Stimulated activated CD8-positive, alpha-beta memory T cell treated with anti-CD3 and anti-CD28 coated beads, Interleukin-2, amount 100 ng/mL, for 48 hours (primary cell): ENCODE results near the gene EPB41.
"Not testable (repeated sequence)": the region's sequence is repeated elsewhere in the genome, so short reads cannot be mapped to it uniquely, and the experiment has no call there.

Experiments
- DNase-seq, 2 donors: peaks; one replicate each; pipeline ENCODE4 v3.0.0-alpha.2; 2020; ENCODE audit warnings: low read depth in 2 of 2

EPB41 gene

DNA sequence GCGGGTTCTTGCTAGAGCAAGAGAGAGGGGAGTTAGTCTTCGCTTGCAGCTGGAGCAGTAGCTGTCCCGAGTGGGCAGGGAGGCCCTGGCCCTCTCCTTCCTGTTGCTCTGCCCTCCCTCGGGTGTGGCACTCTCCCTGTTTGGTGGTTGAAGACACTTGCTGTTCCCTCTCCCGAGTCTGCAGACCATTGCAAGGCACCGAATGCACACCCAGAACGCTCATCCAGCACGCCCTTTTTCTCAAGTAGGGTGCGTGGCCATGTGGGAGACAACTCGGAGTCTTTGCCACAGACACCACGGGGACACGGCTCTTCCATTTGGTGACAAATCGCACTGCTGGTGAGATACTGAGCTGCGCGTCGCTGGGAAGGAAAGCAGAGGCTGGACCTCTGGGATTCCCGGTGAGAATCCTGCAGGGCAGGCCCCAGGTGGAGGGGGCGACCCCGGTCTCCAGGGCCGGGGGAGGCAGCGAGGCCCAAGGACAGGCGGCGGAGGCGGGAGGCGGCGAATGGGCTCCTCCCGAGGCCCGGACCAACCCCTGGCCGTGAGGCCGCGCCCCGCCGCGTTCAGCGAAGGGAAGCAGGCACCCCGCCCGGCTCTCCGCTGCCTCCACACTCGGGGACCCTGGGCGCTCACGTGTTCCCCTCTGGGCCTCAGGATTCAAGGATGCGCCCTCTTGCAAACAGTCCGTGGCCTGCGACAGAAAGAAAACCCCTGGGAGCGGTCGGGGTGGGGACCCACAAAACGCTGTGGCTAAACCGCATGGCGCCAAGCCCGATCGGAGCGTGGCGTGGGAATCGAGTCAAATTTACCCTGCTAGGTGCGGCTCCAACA, 219.7 kb downstream of the EPB41 start:
- DNase-seq: no peak

DNA sequence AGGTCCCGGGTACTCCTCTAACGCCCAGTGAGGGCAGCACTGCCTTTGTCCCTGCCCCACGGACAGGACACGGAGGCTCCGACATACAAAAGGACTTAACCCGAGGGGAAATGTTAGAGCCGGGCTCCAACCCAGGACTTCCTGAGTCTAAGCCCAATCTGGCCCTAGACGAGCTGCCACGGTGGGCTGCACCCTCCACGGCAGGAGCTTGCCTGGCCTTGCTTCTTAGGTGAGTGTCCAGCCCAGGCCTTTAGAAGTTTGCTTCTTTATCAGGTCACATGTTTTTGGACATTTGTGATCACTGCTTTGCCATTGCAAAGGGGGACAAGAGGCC, 220.3 kb downstream of the EPB41 start:
- no peak for DNase-seq

DNA sequence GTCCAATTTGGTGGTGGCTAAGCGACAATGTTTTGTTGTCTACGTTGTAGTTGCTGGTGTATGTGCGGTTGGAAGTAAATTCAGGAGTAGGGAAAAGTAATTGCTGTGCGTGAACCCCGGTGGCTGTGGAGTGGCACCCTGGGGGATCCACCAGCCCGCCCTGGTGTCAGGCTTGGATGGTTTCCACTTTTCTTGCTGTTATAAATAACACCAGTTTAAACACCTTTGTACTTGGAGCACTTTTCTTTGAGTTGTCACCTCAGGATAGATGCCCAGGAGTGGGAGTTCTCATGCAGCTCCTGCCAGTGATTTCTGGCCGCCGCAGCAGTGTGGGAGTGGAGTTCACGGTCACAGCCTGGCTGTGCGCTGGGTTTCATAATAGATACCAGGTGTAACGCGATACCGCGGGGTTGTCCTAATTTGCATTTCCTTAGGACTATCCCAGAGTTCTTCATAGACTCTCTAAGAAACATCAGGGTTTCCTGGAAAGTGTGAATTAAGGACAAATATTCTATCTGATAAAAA, 222.1 kb downstream of the EPB41 start:
- no peak for DNase-seq

DNA sequence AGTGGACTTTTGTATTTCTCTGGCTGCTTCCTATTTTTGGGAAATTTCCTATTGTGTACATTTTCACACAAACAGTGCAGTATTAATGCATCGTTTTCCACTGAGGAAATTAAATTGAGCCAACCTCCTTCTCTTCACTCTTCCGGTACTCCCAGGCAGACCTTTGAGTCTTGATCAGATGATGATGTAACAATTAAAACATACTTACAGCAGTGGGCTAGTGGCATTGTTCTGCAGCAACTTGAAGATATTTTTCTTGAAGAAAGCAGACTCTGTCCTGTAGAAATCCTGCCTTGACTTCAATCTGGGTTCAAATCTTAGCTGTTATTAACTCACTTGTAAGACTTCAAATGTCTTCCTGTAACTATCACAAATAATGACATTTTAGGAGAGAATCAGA, 228.3 kb downstream of the EPB41 start:
- no peak for DNase-seq

DNA sequence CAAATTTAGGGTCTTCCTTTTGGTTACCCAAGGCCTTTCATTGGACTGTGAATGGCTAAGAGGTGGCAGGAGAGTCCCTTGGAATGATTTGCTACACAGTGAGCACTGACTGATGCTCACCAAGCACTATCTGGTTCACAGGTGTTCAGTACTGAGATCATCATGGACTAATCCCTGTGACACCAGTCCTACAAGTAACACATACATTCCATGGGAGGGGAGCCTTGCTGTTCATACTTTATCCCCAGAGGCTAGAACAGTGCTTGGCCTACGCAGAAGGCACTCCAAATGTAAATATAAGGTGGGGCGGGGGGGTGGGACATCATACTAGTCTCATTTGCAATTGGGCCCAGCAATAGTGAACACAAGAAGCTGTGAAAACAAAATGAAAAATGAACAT, 229.8 kb downstream of the EPB41 start:
- no peak for DNase-seq

DNA sequence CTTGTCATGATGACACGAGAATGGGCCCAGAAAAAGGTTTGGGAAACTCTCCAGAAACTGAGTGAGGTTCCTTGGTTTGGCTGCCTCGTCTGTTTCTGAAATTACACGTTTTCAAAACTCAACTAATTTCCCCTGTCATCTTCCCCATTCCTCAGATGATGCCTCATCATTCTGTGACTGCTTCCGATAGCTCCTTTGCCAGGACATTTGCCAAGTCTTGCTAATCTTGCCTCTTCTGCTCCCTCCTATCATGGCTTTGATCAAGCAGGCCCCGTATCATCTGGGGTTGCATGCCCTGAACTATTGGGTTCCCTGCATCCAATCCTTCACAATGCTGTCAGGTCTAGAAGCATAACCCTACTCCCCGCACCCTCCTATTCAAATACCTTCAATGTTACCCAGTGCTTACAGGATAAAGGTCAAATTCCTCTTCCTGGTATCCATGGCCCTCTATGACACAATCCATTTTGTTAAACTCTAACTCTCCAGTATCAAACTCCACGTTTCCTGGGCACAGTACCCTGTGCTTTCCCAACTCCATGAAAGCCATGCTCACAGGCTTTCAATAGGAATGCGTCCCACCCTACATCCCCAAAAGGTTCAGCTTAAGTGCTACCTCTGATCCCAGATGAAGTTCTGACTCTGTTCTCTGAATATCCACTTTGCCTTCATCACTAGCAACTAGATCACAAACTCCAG, 231.5 kb downstream of the EPB41 start:
- DNase-seq: no peak

DNA sequence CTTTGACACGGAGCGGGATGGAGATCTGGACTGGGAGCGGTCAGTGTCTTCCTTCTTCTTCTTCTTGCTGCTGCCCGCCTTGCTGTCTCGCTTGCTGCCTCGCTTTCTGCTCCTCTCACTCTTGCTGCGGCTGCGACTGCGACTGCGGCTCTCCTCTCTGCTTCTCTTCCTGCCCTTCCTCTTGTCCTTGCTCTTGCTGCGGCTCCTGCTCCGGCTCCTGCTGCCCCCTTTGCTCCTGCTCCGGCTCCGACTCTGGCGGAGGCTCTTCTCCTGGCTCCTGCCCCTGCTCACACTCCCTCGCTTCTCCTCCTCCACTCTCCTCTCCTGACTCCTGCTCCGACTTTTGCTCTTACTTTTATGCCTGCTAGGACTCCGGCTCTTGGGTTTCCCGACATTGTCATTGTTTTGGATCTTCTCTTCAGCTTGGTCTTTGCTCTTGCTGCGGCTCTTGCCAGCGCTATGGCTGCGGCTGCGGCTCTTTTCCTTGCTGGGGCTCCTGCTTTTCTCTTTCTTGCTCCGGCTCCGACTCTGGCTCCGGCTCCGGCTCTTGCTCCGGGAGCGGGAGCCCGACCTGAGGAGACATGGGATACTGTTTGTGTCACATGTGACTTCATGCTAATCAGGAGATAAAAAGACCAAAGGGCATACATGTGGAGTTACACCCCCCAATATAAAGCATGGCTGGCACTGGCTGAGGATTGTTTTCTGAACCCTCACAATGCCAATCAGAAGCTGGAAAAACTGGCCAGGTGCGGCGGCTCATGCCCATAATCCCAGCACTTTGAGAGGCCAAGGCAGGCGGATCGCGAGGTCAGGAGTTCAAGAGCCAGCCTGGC, 234.5 kb downstream of the EPB41 start:
- no peak for DNase-seq

DNA sequence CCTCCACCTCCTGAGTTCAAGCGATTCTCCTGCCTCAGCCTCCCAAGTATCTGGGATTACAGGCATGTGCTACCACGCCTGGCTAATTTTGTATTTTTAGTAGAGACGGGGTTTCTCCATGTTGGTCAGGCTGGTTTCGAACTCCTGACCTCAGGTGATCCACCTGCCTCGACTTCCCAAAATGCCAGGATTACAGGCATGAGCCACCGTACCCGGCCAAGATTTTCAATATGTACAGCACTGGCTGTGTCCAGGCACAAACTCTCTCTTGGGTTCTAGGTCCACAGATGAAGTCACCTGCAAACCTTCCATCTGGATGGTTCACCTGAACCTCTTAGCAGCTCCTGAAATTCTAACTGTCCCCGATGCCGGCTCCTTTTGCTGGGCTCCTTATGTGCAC, 236.0 kb downstream of the EPB41 start:
- DNase-seq: not testable (repeated sequence)

DNA sequence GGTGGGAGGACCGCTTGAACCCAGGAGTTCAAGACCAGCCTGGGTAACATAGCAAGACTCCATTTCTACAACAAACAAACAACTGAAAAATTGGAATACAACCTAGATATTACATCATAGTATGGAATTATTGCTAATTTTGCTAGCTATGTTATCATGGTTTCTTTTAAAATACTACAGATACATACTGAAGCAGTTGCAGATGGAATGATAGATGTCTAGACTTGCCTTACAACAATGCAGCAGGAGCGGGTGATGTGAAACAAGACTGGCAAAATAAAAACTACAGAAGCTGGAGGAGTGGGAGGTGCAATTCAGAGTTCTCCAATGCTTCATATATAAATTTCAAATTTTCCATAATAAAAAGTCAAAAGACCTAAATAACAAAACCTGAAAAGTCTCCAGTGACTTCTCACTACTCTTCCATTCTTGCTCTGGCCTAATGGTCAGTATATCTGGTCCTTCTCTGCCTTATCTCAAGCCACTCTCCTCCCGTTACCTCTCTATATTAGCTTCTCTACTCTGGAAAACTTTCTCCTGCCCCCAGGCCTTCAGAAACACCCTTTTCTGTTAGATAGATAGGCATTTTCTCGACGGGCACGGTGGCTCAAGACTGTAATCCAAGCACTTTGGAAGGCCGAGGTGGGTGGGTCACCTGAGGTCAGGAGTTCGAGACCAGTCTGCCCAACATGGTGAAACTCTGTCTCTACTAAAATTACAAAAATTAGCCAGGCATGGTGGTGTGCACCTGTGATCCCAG, 237.9 kb downstream of the EPB41 start:
- no peak for DNase-seq

DNA sequence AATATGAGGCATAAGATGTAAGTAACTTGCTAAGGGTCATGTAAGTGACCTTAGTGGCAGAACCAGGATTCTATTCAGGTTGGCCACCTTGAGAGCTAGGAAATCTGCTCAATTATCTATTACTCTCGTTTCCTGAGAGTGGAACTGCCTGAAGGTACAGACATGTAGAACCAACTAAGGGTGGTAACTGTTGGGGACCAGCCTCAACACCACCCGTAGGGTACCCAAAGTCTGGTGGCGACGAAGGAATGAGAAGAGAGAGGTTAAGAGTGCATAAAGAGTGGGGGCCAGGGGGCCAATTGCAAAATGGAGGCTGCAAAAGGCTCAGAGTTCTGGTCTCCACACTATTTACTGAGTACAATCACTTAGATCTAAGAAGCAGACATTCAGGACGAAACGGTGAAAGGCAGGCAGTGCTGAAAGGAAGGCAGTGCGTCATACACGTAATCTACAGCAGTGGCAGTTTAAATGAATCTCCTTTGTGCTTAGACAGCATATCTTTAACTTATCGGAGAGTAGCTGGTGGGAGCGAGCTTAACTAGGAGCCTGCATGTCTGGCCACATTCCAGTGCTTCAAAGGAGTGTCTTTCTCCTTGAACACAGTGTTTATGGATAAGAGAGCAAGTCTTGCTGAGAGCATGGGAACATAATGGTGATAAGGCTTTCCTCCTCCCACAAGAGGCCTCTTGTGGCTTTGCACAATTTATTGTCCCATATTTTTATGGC, 242.3 kb downstream of the EPB41 start:
- DNase-seq: no peak

DNA sequence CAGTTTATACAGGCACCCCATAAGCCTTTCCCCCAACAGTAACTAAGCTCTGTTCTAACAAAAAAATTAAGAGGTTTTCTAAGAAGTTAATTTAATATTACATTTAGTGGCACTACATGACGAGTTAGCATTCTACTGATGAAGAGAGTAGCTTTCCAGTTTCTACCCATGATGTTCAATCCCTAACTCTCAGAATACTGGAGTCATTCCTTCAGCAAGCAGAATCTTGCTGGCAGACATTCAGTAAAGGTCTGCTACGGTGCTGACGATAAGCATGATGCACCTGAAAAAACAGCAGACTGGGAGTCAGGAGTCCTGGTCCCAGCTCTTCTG, 242.9 kb downstream of the EPB41 start:
- no peak for DNase-seq

DNA sequence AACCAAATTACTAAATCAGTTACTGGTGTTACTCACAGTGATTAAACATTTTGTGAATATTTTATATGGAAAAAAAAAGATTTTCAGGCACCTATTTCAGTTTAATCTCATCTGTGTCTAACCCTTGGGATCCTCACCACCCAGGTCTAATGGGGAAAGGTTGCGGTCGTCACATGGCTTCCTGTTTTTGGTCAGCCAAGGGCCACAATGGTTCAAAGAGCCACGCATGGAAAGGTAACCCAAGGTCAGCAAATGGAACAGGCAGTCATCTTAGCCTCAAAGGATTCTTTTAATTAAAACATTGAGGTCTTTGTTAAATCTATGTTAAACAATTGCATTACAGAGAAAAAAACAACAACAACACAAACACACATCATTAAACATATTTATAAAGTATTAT, 245.4 kb downstream of the EPB41 start:
- no peak for DNase-seq

DNA sequence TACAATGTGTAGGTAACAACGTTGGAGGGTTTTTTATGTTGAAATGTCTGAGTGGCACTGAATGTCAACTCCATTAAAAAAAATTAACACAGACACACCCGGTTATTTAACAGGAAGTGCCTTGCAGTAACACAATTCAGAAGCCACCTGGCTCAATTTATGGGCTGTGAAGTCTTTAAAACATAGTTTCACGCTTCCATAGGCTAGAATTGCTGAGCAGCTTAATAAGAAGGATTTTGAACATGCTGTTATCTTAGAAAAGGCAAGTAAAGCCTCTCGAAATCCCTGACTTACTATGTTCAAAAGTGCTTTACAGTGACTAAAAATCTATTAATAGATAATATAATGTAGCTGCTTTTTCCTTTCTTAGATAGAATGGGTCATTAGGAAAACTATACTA, 247.7 kb downstream of the EPB41 start:
- no peak for DNase-seq

DNA sequence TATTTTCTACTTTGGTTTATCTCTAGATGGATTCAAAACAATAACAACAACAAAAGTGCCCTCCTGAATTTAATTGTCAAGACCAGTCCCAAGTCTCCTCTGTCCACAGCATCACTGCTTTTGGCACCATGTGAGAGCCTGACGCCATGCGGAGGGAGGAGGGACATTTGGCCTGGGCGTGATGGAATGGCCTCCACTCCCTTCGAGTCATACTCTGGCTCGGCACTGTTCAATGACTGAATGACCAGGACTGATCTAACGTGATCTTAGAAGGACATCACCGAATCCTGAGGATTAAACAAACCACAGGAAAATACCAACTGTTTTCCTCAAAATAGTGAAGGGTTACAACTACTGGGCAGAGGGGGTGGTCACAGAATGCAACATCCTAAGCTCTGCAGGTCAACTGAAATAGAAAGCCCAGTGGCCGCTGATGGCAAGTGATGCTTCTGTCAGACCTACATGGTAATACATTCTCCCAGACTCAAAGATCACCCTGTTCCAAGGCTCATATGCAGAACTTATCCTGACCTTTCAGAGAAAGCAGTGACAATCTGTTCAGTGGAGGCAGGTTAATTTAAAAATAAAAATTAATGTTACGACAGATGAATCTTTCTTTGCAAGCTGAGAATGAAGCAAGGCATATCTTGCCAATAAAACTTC, 248.2 kb downstream of the EPB41 start:
- DNase-seq: no peak

DNA sequence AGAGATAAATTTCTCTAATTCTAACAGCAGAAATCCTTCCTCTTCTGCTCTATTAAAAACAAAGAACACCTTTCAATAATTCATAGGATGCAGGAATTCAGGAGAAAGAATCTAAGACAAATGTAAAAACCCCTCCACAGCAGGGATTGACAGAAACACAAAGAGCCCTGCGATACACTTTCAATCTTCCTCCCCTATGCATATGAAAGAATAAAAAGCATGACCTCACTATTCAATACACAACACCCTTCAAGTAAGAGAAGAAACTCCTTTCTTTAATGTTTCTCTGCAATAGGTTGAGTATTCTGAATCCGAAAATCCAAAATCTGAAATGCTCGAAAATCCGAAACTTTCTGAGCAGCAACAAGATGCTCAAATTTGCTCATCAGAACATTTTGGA, 250.2 kb downstream of the EPB41 start:
- no peak for DNase-seq

DNA sequence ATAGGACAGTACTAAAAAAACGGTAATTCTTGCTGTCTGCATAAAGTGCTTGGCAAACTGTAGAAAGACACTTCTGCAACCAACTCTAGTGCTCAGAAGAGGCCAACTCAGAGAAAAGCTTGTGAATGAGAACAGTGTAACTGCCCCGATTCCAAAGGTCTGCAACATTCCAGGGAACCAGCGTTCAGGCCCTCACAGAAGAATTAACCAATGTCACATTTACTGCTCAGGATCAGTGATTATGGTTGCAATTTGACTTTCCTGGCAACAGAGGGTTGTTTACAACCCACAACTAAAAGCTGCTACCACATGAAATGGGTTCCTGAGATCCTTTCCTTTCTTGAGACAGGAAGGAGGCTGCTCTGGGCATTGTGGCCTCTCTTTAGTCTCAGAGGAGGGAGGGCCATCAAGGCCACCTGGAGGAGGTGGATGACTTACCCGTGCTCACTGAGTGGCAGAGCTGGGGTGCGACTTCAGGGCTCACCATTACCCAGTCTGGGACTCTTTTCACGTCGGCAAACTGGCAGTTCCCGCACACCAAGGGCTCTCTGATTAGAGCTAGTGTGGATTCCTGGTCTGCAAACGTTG, 252.0 kb downstream of the EPB41 start:
- no peak for DNase-seq

DNA sequence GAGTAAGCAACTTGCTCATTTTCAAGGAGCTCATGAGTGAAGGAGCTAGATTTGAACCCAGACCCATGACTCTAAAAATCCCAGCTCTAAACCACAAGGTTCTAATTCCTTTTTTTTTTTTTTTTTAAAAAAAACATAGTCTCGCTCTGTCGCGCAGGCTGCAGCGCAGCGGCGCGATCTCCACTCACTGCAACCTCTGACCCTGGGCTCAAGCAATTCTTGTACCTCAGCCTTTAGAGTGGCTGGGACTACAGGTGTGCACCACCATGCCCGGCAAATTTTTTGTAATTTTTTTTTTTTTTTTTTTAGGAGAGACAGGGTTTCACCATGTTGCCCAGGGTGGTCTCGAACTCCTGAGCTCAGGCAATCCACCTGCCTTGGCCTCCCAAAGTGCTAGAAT, 253.5 kb downstream of the EPB41 start:
- DNase-seq: no peak
